ENCODE data around the gene C1RL.

C1RL gene

DNA sequence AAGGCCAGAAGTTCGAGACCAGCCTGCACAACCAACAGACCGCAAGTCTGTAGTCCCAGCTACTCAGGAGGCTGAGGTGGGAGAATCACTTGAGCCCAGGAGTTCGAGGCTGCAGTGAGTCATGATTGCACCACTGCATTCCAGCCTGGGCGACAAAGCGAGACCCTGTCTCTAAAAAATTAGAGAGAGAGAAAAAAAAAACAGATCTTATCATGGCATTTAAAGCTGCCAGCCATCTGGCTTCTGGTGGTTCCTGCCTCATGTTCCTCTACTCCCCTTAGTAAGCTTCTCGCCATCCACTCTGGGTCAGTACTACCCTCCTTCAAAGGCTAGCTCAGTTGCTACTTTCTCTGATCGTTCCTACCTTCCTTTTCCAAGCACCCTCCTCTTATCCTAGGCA lies 37.2 kb upstream of the C1RL start:
- ChIA-PET POLR2A (no interaction called here), CTCF (interaction anchor here (0.9 to 8.2 kb wide), 15 partner anchors 10 to 491 kb away, joined by 3 to 151 read pairs (median 15); partner anchors contain the start of genes C1RL, CLSTN3, PEX5 and RBP5)
- no peak overlapping the region for H3K4me3 ChIP-seq (ENCODE audit: low read depth, low read length)
- TF ChIP-seq, protein P1, sequence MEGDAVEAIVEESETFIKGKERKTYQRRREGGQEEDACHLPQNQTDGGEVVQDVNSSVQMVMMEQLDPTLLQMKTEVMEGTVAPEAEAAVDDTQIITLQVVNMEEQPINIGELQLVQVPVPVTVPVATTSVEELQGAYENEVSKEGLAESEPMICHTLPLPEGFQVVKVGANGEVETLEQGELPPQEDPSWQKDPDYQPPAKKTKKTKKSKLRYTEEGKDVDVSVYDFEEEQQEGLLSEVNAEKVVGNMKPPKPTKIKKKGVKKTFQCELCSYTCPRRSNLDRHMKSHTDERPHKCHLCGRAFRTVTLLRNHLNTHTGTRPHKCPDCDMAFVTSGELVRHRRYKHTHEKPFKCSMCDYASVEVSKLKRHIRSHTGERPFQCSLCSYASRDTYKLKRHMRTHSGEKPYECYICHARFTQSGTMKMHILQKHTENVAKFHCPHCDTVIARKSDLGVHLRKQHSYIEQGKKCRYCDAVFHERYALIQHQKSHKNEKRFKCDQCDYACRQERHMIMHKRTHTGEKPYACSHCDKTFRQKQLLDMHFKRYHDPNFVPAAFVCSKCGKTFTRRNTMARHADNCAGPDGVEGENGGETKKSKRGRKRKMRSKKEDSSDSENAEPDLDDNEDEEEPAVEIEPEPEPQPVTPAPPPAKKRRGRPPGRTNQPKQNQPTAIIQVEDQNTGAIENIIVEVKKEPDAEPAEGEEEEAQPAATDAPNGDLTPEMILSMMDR (IDR thresholded peaks at IDR 0.05; ENCODE audit: insufficient read depth, low read length, missing control alignments) = no peak
- no peak for DNase-seq (ENCODE audit: low read depth, low spot score)

DNA sequence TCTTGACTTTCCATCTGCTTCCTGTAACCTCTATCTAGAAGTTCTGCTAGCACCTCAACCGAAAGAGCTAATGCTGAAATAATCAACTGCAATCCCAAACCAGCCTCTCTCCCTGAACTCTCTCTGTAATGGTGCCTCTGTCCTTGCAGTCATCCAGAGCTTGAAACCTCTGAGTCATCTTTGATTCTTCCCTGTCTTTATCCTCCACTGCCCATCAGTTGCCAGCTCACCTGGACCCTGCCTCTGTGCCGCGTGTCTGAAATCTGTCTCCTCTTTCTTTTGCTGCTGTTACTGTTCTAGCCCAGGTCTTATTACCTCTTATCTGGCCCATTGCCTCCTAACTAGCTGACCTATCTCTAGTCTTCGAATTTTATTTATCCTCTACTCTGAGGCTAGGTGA lies 36.7 kb upstream of the C1RL start:
- TF ChIP-seq, protein P1 (IDR thresholded peaks at IDR 0.05; ENCODE audit: insufficient read depth, low read length, missing control alignments) = no peak
- ChIA-PET POLR2A (no interaction called here), CTCF (interaction anchor here (0.9 to 8.2 kb wide), 21 partner anchors 10 to 494 kb away, joined by 3 to 151 read pairs (median 10); partner anchors contain the start of genes C1RL, CLSTN3, PEX5 and RBP5)
- no peak overlapping the region for H3K4me3 ChIP-seq (ENCODE audit: low read depth, low read length)
- DNase-seq (ENCODE audit: low read depth, low spot score) = no peak

DNA sequence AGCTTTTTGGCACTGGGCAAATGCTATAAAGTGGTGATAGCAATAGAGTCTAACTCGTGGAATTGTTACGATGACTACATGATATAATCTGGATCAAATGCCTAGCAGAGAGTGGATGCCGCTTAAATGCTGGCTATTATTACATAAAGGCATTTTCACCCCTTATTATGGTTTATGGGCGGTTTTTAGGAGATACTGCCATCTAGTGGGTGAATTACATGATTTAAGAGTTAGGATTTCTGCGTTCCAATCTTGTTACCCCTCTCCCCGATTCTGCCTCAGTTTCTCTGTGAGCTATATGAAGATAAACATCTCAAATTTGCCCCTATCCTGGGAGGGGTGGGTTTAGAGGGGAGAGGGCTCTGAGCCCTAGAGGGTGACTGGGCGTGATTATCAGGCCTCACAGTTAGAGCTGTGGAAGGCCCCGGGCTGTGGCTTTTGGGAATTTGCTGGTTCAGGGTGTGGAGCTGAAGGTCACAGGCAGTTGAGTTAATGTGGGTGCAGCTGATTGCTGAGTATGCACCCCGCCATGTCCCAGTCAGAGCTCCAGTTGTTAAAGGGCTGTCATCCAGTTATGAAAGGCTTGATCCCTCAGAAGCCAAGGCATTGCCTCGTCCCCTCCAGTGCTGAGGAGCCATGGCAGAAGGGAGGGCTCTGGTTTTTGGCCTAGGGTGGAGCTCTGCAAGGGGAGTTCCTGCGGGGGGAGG lies 35.6 kb upstream of the C1RL start:
- DNase-seq (ENCODE audit: low read depth, low spot score) = no peak
- H3K4me3 ChIP-seq (ENCODE audit: low read depth, low read length) = no peak overlapping the region

DNA sequence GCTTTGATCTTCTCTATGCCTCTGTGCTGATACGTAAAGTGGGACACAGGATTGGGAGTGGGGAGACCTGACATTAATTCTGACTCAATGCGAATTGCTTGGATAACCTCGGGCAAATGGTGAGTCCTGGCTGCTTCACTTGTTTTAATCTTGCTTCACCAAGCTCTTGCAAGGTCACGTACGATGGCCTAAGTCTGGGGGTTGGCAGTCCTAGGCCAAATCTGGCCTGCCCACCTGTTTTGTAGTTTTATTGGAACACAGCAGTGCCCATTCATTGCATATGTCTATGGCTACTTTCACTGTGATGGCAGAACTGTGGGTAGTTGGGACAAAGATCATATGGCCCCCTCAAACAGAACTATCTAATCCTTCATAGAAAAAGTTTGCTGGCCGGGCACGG lies 34.5 kb upstream of the C1RL start:
- ChIA-PET POLR2A (no interaction called here), CTCF (interaction anchor here (0.9 to 8.2 kb wide), 28 partner anchors 8 to 496 kb away, joined by 3 to 151 read pairs (median 8); partner anchors contain the start of genes C12orf57, C1RL, C1S and CLSTN3)
- TF ChIP-seq, protein P1 (IDR thresholded peaks at IDR 0.05; ENCODE audit: insufficient read depth, low read length, missing control alignments) = no peak
- H3K4me3 ChIP-seq (ENCODE audit: low read depth, low read length) = no peak overlapping the region
- no peak for DNase-seq (ENCODE audit: low read depth, low spot score)

More for the DNA sequence above, 35.6 kb upstream of the C1RL start:
- CTCF ChIA-PET = interaction anchor here (0.7 to 8.2 kb wide), 42 partner anchors 9 to 495 kb away, joined by 3 to 151 read pairs (median 5); partner anchors contain the start of genes C1RL, C1S, CLSTN3 and LPCAT3
- TF ChIP-seq, protein P1 (IDR thresholded peaks at IDR 0.05; ENCODE audit: insufficient read depth, low read length, missing control alignments) = peak; percentile 20
- POLR2A ChIA-PET = no interaction called here

DNA sequence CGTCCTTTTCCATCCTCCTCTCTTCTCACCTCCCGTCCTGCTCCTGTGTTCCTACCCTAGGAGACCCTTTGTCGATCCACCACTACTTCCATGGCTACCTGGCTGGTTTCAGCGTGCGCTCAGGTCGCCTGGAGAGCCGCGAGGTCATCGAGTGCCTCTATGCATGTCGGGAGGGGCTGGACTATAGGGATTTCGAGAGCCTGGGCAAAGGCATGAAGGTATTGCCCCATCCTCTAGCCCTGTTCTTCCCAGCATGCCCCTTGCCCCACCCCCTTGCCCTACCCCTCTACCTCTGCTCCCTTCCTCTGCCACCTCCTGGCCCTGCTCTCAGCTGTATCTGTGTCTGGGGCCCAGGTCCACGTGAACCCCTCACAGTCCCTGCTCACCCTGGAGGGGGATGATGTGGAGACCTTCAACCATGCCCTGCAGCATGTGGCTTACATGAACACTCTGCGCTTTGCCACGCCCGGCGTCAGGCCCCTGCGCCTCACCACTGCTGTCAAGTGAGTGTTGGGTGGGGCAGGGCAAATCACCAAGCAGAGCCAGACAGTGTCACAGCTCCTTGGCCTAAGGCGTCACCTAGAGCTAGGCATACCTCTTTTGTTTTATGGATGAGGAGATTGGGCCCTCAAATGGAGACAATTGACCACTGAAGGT lies 33.9 kb upstream of the C1RL start:
- no peak overlapping the region for H3K4me3 ChIP-seq (ENCODE audit: low read depth, low read length)
- no peak for DNase-seq (ENCODE audit: low read depth, low spot score)
- CTCF ChIA-PET = interaction anchor here (0.8 to 8.2 kb wide), 20 partner anchors 8 to 498 kb away, joined by 3 to 151 read pairs (median 8); partner anchors contain the start of genes C12orf57, C1RL, C1S and CLSTN3
- TF ChIP-seq, protein P1 (IDR thresholded peaks at IDR 0.05; ENCODE audit: insufficient read depth, low read length, missing control alignments) = no peak
- POLR2A ChIA-PET = no interaction called here
